WTC11 (cell line): ENCODE results near the gene EFCAB8. TPM values are rescaled to one million over a fixed set of nuclear protein-coding genes. Genes with fewer than 3 reads are reported as not detected.

Experiments used
- ATAC-seq: fragments of 200-7000 bp; cut with Tn5 transposase; 2 replicates; pipeline ENCODE4 v1.10.0; 2021; ENCODE audit warnings: mild to moderate bottlenecking, moderate library complexity
- CTCF ChIA-PET: fragments of 300-600 bp; sonication (Branson Sonifier 250); formaldehyde crosslinking; loops from one replicate; lab custom pipeline; 2021; ENCODE audit warnings: antibody characterized with exemption; lab: Charles Lee
- POLR2A ChIA-PET: fragments of 350-600 bp; sonication (Branson Sonifier 250); formaldehyde crosslinking; loops from one replicate; lab custom pipeline; 2021; ENCODE audit warnings: antibody characterized with exemption; lab: Charles Lee
- DNase-seq: peaks from one replicate; pipeline ENCODE4 v3.0.0; 2021; ENCODE audit warnings: low spot score
- H3K27ac Mint-ChIP-seq: 2 replicates; pipeline ENCODE4 v1.8.0; 2021; ENCODE audit warnings: mixed read lengths
- H3K27me3 Mint-ChIP-seq: 2 replicates; pipeline ENCODE4 v1.8.0; 2021; ENCODE audit warnings: low read depth, mild to moderate bottlenecking, moderate library complexity, mixed read lengths
- H3K36me3 Mint-ChIP-seq: 2 replicates; pipeline ENCODE4 v1.8.0; 2021; ENCODE audit warnings: mixed read lengths
- H3K4me1 Mint-ChIP-seq: 2 replicates; pipeline ENCODE4 v1.8.0; 2022; ENCODE audit warnings: mixed read lengths
- H3K4me3 Mint-ChIP-seq: 2 replicates; pipeline ENCODE4 v1.8.0; 2021; ENCODE audit warnings: mild to moderate bottlenecking, moderate library complexity, mixed read lengths
- H3K9me3 Mint-ChIP-seq: 2 replicates; pipeline ENCODE4 v1.8.0; 2021; ENCODE audit warnings: mixed read lengths
- ARID4B ChIP-seq: sonication (generic); formaldehyde crosslinking; IDR thresholded peaks from 2 replicates; pipeline ENCODE4 v1.8.0; 2023; ENCODE audit warnings: missing genetic modification reagents, mild to moderate bottlenecking, borderline replicate concordance
- CREM ChIP-seq: sonication (generic); formaldehyde crosslinking; IDR thresholded peaks from 2 replicates; pipeline ENCODE4 v1.8.1; 2022; ENCODE audit warnings: mild to moderate bottlenecking, missing genetic modification reagents, moderate library complexity
- CTCF ChIP-seq: fragments of 200-600 bp; IDR thresholded peaks from 2 replicates; pipeline ENCODE4 v1.8.0; 2022; ENCODE audit warnings: antibody characterized with exemption
- E2F4 ChIP-seq: sonication (generic); formaldehyde crosslinking; IDR thresholded peaks from 2 replicates; pipeline ENCODE4 v1.8.1; 2022; ENCODE audit warnings: low read depth, mild to moderate bottlenecking, moderate library complexity, missing genetic modification reagents, borderline replicate concordance
- EMX1 ChIP-seq: fragments of 250-450 bp; sonication (Bioruptor Pico); IDR thresholded peaks from 2 replicates; pipeline ENCODE4 v1.8.0; 2021; ENCODE audit warnings: mild to moderate bottlenecking
- ERG ChIP-seq: fragments of 250-450 bp; sonication (Bioruptor Pico); IDR thresholded peaks from 2 replicates; pipeline ENCODE4 v1.8.0; 2021; ENCODE audit warnings: mild to moderate bottlenecking
- FOXK1 ChIP-seq: sonication (generic); formaldehyde crosslinking; IDR thresholded peaks from 2 replicates; pipeline ENCODE4 v1.8.0; 2022; ENCODE audit warnings: mild to moderate bottlenecking, moderate library complexity, missing genetic modification reagents
- NR3C1 ChIP-seq: sonication (generic); formaldehyde crosslinking; conservative IDR thresholded peaks from 2 replicates; pipeline ENCODE4 v1.8.1; 2023; ENCODE audit warnings: low read depth, mild to moderate bottlenecking, missing genetic modification reagents
- OVOL2 ChIP-seq: fragments of 250-450 bp; sonication (Bioruptor Pico); IDR thresholded peaks from 2 replicates; pipeline ENCODE4 v1.9.0; 2021; ENCODE audit warnings: mild to moderate bottlenecking, borderline replicate concordance
- PREB ChIP-seq: sonication (generic); formaldehyde crosslinking; IDR thresholded peaks from 2 replicates; pipeline ENCODE4 v1.8.1; 2022; ENCODE audit warnings: mild to moderate bottlenecking, missing genetic modification reagents, moderate library complexity, borderline replicate concordance
- TP53 ChIP-seq: sonication (generic); formaldehyde crosslinking; IDR thresholded peaks from 2 replicates; pipeline ENCODE4 v1.8.1; 2023; ENCODE audit warnings: mild to moderate bottlenecking, missing genetic modification reagents
- ZBTB43 ChIP-seq: sonication (generic); formaldehyde crosslinking; IDR thresholded peaks from 2 replicates; pipeline ENCODE4 v1.8.1; 2023; ENCODE audit warnings: mild to moderate bottlenecking, missing genetic modification reagents
- ZNF532 ChIP-seq: fragments of 250-450 bp; sonication (Bioruptor Pico); IDR thresholded peaks from 2 replicates; pipeline ENCODE4 v1.9.0; 2021; ENCODE audit warnings: mild to moderate bottlenecking, borderline replicate concordance
- ZSCAN18 ChIP-seq: fragments of 250-450 bp; sonication (Bioruptor Pico); IDR thresholded peaks from 2 replicates; pipeline ENCODE4 v2.1.2; 2022; ENCODE audit warnings: mild to moderate bottlenecking, moderate library complexity
- total RNA-seq: library from RNA; stranded (reverse); gene quantifications from 3 replicates; pipeline ENCODE4 v1.2.3, GENCODE V29; 2021

Gene EFCAB8
- total RNA-seq, 1 experiment from 2014 or later: 0.17 TPM

- TF ChIP-seq PREB (CRISPR knock-in tag) (no peak), ZBTB43 (no peak), CREM (CRISPR knock-in tag) (no peak), EMX1 (CRISPR knock-in tag) (no peak), OVOL2 (CRISPR knock-in tag) (no peak), E2F4 (CRISPR knock-in tag) (no peak)
- TF ChIP-seq, all 79 proteins: peak for 0
These were observed 134.8 kb downstream of the EFCAB8 start (continued) for GRCh38 chr20:32993496-32994050.

GRCh38 chr20:32995802-32996201 is 137.1 kb downstream of the EFCAB8 start:
- TF ChIP-seq NR3C1 (no peak), CTCF (0 out of 2 replicates have a peak, but pooled peaks have one; percentile 20)
- no peak for ATAC-seq

GRCh38 chr20:32997431-32997830 is 138.7 kb downstream of the EFCAB8 start:
- Mint-ChIP-seq H3K4me1 (no peaks in the 10 kb centered on the region), H3K9me3 (no peaks in the 10 kb centered on the region), H3K36me3 (no peaks in the 10 kb centered on the region), H3K27ac (no peak overlapping the region), H3K27me3 (no peaks in the 10 kb centered on the region), H3K4me3 (no peak overlapping the region)
- DNase-seq (no peak), ATAC-seq (no peak)
- ChIA-PET POLR2A (no interaction called here), CTCF (interaction anchor here (1.2 to 4.1 kb wide), 3 partner anchors 8 to 219 kb away, joined by 3 to 51 read pairs (median 3); partner anchors contain the start of gene SUN5)
- TF ChIP-seq FOXK1 (CRISPR knock-in tag): no peak
- TF ChIP-seq ZNF532 (CRISPR knock-in tag): no peak
- no peak for TF ChIP-seq ERG (CRISPR knock-in tag)
- TF ChIP-seq TP53 (CRISPR knock-in tag): no peak
- no peak for TF ChIP-seq NR3C1
- no peak for TF ChIP-seq ARID4B (CRISPR knock-in tag)
- no peak for TF ChIP-seq ZSCAN18 (CRISPR knock-in tag)

More at GRCh38 chr20:32995802-32996201, 137.1 kb downstream of the EFCAB8 start:
- H3K27ac Mint-ChIP-seq: no peak overlapping the region
- DNase-seq: no peak
- ChIA-PET POLR2A (no interaction called here), CTCF (interaction anchor here (0.5 to 4.1 kb wide), 32 partner anchors 9 to 867 kb away, joined by 3 to 51 read pairs (median 5); partner anchors contain the start of genes BPIFB2, EFCAB8 and SUN5)
- H3K4me3 Mint-ChIP-seq: no peak overlapping the region
- no peaks in the 10 kb centered on the region for H3K4me1 Mint-ChIP-seq
- H3K27me3 Mint-ChIP-seq: no peaks in the 10 kb centered on the region
- no peaks in the 10 kb centered on the region for H3K36me3 Mint-ChIP-seq
- H3K9me3 Mint-ChIP-seq: no peaks in the 10 kb centered on the region
